GM06990 (cell line): ENCODE measurements around the gene ALDH2.

Source experiments
- DNase-seq: peaks from one replicate; pipeline ENCODE4 v3.0.0-alpha.2; 2011; ENCODE audit not compliant: insufficient read length; ENCODE audit errors: extremely low read depth
- H3K27me3 ChIP-seq: replicated peaks from 2 replicates; pipeline ENCODE4 v1.6.0; 2011; ENCODE audit warnings: low read length; ENCODE audit not compliant: control insufficient read depth, insufficient read depth
- H3K36me3 ChIP-seq: 2 replicates; pipeline ENCODE4 v1.5.1; 2011; ENCODE audit warnings: low read length; ENCODE audit not compliant: control insufficient read depth, insufficient read depth
- H3K4me3 ChIP-seq: replicated peaks from 2 replicates; pipeline ENCODE4 v1.5.1; 2011; ENCODE audit warnings: low read depth, mild to moderate bottlenecking, control low read depth, low read length
- TF ChIP-seq, protein P1 (sequence below): IDR thresholded peaks from 2 replicates; pipeline ENCODE4 v1.5.1; 2011; ENCODE audit warnings: low read length, control low read depth, mild to moderate bottlenecking, inconsistent platforms; ENCODE audit not compliant: insufficient read depth, poor library complexity, severe bottlenecking

Gene ALDH2

DNA sequence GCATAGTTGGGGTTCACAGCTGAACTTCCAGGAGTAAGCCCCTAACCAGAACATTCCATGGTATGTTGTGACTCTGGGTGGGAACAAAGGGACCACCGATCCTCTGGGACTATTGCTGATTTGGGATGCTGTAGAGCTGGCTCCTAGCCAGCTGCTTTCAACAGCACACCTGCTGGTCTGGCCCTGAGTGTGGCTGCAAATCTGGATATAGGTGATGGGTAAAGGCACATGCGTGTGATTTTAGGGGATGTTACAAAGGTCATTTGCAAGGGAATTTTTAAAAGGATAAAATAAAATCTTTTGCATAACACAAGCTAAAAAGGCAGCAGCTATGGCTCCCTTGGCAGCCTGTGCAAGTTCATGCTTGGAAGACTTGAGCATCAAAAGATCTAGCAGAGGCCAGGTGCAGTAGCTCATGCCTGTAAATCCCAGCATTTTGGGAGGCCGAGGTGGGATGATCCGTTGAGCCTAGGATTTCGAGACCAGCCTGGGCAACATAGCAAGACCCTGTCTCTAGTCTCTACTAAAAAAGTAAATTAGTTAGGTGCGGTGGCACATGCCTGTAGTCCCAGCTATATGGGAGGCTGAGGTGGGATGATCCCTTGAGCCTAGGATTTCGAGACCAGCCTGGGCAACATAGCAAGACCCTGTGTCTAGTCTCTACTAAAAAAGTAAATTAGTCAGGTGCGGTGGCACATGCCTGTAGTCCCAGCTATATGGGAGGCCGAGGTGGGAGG, 1.6 kb downstream of the ALDH2 start:
- Histone ChIP-seq H3K36me3 (no peaks in the 10 kb centered on the region), H3K4me3 (no peak overlapping the region), H3K27me3 (no peaks in the 10 kb centered on the region)
- TF ChIP-seq, protein P1, sequence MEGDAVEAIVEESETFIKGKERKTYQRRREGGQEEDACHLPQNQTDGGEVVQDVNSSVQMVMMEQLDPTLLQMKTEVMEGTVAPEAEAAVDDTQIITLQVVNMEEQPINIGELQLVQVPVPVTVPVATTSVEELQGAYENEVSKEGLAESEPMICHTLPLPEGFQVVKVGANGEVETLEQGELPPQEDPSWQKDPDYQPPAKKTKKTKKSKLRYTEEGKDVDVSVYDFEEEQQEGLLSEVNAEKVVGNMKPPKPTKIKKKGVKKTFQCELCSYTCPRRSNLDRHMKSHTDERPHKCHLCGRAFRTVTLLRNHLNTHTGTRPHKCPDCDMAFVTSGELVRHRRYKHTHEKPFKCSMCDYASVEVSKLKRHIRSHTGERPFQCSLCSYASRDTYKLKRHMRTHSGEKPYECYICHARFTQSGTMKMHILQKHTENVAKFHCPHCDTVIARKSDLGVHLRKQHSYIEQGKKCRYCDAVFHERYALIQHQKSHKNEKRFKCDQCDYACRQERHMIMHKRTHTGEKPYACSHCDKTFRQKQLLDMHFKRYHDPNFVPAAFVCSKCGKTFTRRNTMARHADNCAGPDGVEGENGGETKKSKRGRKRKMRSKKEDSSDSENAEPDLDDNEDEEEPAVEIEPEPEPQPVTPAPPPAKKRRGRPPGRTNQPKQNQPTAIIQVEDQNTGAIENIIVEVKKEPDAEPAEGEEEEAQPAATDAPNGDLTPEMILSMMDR: no peak
- no peak for DNase-seq

DNA sequence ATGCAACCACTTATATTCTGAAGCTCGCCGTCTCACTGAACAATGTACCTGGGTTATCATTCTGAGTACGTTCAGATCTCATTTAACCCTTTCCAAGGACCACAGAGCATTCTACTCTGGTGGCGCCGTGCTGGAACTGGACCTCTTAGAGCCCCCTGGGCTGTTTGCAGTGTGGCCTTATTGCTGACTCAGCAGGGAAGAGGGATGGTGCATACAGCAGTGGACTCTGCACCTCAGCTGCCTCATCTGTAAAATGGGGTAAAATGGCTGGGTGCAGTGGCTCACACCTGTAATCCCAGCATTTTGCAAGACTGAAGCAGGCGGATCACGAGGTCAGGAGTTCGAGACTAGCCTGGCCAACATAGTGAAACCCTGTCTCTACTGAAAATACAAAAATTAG, 2.9 kb downstream of the ALDH2 start:
- TF ChIP-seq, protein P1: no peak
- DNase-seq: no peak
- H3K4me3 ChIP-seq: no peak overlapping the region
- H3K36me3 ChIP-seq: no peaks in the 10 kb centered on the region
- H3K27me3 ChIP-seq: no peaks in the 10 kb centered on the region

DNA sequence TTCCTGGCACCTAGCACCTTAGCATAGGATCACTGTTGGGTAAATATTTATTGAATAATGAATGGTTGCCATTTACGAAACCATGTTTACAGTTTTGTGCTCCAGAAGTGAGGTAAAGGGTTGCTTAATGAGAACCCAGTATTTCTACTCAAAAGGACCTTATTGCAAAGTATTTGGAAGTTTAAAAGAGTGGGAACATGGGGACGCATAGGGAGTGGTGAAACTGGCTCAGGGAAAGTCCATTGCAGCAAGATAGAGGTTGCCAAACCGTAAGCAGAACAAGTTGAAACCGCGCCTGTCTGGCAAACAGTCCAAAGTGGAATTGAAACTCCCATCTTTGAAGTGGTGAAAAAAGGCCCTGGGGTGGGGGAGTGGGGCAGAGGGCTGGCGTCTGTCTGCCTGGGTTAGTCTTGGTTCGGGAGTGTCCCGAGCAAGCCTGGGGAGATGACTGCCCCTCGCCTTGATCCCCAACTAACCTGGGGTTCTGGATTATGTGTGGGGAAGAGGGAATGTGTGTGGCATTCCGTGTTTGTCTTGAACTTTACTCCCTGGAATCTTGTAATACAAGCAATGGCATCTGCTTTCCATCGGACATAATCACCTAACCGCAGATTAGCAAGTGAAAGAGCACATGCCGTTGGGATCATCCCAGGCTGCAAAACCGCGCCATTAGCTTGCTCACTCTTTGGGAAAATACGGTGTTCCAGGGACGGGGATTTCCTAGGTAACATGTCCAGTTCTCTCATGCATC, 7.2 kb downstream of the ALDH2 start:
- no peak for DNase-seq
- peak overlapping the region; percentile 24; the same call in 1 of the 2 replicates for H3K4me3 ChIP-seq
- no peaks in the 10 kb centered on the region for H3K27me3 ChIP-seq
- no peaks in the 10 kb centered on the region for H3K36me3 ChIP-seq
- TF ChIP-seq, protein P1: no peak

DNA sequence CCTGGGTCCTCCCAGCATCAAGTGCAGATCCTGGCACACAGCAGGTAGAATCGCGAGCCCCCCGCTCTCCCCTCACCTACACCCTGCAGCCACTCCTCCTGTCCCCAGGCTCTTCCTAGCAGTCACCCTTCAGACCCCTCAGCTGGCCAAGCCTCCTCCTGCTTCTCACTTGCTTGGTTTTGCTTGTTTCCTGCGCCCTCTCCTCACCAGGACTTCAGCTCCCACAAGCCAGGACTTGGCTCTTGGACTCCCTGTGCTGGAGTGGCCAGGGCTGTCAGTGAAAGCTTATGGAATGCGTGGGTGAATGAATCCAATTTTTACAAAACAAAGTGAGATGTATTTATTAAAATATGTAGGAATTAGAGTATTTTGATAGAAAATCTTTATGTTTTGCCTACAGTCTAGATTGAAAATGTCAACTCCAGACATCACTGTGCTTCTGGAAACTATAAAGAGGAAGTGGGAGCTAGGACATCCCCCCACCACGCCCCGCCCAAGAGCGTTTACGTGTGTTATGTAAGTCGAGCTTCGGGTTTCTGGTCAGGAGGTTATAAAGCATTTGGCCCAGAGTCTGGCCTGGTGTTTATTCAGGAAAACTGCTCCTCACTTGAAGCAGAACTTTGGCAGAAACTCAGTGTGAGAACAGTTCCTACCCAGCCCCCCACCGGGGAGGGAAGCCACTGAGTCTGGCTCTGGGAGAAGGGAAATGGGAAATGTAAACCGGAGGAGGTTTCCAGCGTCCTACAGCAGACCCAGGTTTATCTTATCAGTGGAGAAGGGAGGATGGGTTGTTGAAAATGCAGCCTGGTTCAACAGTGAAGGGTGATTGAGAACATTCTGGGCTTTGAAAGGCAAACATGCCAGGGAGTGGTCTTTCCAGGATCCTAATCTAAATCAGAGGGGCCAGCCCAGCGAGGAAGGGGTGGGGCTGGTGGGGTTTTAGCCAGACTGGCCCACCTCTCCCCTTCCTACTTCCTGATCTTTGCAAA, 8.8 kb downstream of the ALDH2 start:
- TF ChIP-seq, protein P1: no peak
- Histone ChIP-seq H3K27me3 (no peaks in the 10 kb centered on the region), H3K4me3 (no peak overlapping the region)

DNA sequence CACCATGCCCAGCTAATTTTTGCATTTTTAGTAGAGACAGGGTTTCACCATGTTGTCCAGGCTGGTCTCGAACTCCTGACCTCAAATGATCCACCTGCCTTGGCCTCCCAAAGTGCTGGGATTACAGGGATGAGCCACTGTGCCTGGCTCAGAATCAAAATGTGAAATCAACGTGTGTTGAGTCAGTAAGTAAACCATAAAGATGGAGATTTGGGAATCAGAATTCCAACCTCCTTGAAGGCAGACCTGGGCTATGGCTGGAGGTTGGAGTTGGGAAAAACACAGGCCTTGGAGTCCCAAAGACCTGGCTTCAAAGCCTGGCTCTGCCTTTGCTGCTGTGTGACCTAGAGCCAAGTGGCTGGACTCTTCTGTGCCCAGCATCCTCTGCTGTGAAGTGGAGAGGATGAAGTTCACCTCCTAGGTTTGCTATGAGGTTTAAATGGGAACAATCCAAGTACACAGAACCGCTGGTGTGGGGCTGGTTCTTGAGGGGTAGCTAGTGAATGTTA, 10.2 kb downstream of the ALDH2 start:
- Histone ChIP-seq H3K27me3 (no peaks in the 10 kb centered on the region), H3K36me3 (no peaks in the 10 kb centered on the region), H3K4me3 (no peak overlapping the region)
- DNase-seq: no peak
- TF ChIP-seq, protein P1: no peak

More for the DNA sequence above, 8.8 kb downstream of the ALDH2 start:
- DNase-seq: peak; percentile 59
- H3K36me3 ChIP-seq: no peaks in the 10 kb centered on the region
